ENCODE data around the gene COG8.
"Not testable (repeated sequence)": the region's sequence is repeated elsewhere in the genome, so short reads cannot be mapped to it uniquely, and the experiment has no call there.

COG8 gene

GRCh38 chr16:69294051-69294450 lies 45.3 kb downstream of the COG8 start:
- DNase-seq (ENCODE audit: low read depth in 2 of 3, low spot score in 2 of 3), result no peak

GRCh38 chr16:69293401-69293800 lies 46.0 kb downstream of the COG8 start:
- no peak for DNase-seq (ENCODE audit: low read depth in 2 of 3, low spot score in 2 of 3)

DNA sequence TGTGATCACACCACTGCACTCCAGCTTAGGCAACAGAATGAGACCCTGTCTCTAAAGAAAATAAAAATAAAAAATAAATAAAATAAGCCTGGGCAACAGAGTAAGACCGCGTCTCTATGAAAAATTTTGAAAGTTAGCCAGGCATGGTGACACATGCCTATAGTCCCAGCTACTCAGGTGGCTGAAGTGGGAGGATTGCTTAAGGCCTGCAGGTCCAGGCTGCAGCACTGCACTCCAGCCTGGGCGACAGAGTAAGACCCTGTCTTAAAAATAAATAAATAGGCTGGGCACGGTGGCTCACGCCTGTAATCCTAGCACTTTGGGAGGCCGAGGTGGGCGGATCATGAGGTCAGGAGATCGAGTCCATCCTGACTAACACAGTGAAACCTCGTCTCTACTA lies 47.7 kb downstream of the COG8 start:
- not testable (repeated sequence) for DNase-seq (ENCODE audit: low read depth in 2 of 3, low spot score in 2 of 3)

GRCh38 chr16:69286941-69287713 lies 52.2 kb downstream of the COG8 start:
- DNase-seq (ENCODE audit: low read depth in 2 of 3, low spot score in 2 of 3), result no peak

DNA sequence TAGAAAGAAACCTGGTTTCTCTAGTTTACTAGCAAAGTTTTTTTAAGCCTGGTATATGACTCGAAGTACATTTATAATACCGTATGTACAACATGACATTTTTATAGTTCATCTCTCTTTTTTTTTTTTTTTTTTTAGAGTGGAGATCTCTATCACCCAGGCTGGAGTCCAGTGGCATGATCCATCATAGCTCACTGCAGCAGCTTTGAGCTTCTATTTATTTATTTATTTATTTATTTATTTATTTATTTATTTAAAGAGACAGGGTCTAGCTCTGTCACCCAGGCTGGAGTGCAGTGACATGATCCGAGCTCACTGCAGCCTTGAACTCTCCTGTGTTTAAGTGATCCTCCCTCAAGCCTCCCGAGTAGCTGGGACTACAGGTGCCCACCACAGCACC lies 54.1 kb downstream of the COG8 start:
- no peak for DNase-seq (ENCODE audit: low read depth in 2 of 3, low spot score in 2 of 3)

DNA sequence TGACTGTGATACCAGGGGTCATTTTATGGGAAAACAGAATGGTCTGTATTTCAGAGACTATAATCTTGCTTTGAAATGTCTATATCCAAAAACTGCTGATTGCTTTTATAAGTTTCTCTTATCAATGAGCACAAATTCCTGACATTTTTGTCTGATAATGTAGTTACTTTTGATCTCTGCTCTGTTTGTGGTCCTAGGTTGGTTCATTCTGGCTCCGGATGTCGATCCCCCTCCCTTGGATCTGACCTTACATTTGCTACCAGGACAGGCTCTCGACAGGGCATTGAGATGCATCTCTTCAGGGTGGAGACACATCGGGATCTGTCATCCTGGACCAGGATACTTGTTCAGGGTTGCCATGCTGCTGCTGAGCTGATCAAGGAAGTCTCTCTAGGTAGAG lies 55.5 kb downstream of the COG8 start:
- no peak for DNase-seq (ENCODE audit: low read depth in 2 of 3, low spot score in 2 of 3)

DNA sequence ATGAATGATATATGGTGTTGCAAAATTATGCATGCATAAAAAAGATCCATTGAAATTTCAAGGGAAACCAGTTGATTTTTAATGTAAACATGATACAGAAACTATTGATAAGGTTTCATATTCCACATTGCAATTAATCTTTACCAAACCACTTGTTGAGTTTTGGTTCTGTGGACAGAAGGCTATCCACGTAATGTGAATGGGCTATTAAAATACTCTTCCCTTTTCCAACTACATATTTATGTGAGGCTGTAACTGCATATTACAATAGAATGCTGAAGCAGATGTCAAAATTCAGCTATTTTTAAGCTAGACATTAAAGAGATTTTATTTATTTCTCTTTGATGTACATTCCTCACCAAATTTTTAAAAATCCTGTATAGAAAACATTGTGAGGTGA lies 62.0 kb downstream of the COG8 start:
- no peak for DNase-seq (ENCODE audit: low read depth in 2 of 3, low spot score in 2 of 3)

Data from activated CD8-positive, alpha-beta memory T cell treated with anti-CD3 and anti-CD28 coated beads for 48 hours (primary cell).